ENCODE results near the gene NFKB1.

The NFKB1 gene

GRCh38 chr4:102534845-102535244, 33.7 kb downstream of the NFKB1 start:
- DNase-seq: no peak

GRCh38 chr4:102535398-102536082, 34.4 kb downstream of the NFKB1 start:
- peak in 1 of 2 donors; percentile 39 for DNase-seq

- no peak for DNase-seq
Measured at GRCh38 chr4:102536768-102537167, 35.6 kb downstream of the NFKB1 start.

GRCh38 chr4:102537269-102537668, 36.1 kb downstream of the NFKB1 start:
- DNase-seq: no peak

- no peak for DNase-seq
Measured at GRCh38 chr4:102541697-102542096, 40.5 kb downstream of the NFKB1 start.

GRCh38 chr4:102543030-102543928, 42.1 kb downstream of the NFKB1 start:
- DNase-seq: no peak

GRCh38 chr4:102546635-102547034, 45.5 kb downstream of the NFKB1 start:
- DNase-seq: no peak

GRCh38 chr4:102547973-102548372, 46.8 kb downstream of the NFKB1 start:
- no peak for DNase-seq

- DNase-seq: no peak
Measured at GRCh38 chr4:102551958-102552565, 50.9 kb downstream of the NFKB1 start.

GRCh38 chr4:102552781-102553180, 51.6 kb downstream of the NFKB1 start:
- peak in 1 of 2 donors; percentile 60 for DNase-seq

- DNase-seq: no peak
Measured at GRCh38 chr4:102553982-102554381, 52.8 kb downstream of the NFKB1 start.

GRCh38 chr4:102554482-102554881, 53.3 kb downstream of the NFKB1 start:
- no peak for DNase-seq

- no peak for DNase-seq
Measured at GRCh38 chr4:102554992-102555391, 53.8 kb downstream of the NFKB1 start.

GRCh38 chr4:102557636-102558035, 56.5 kb downstream of the NFKB1 start:
- no peak for DNase-seq

GRCh38 chr4:102560115-102560514, 59.0 kb downstream of the NFKB1 start:
- DNase-seq: peak in 1 of 2 donors; percentile 69

GRCh38 chr4:102560571-102561341, 59.6 kb downstream of the NFKB1 start:
- no peak for DNase-seq

- no peak for DNase-seq
Measured at GRCh38 chr4:102563000-102563399, 61.8 kb downstream of the NFKB1 start.

GRCh38 chr4:102564399-102565059, 63.4 kb downstream of the NFKB1 start:
- peak in 1 of 2 donors; percentile 13 for DNase-seq

- DNase-seq: no peak
Measured at GRCh38 chr4:102565696-102566095, 64.5 kb downstream of the NFKB1 start.

GRCh38 chr4:102566426-102566825, 65.3 kb downstream of the NFKB1 start:
- no peak for DNase-seq

GRCh38 chr4:102567427-102567826, 66.3 kb downstream of the NFKB1 start:
- no peak for DNase-seq

- DNase-seq: no peak
Measured at GRCh38 chr4:102569200-102569599, 68.0 kb downstream of the NFKB1 start.

All from CD4-positive, alpha-beta T cell treated with Interferon alpha-2 for 1 hour (primary cell).